CD4-positive, alpha-beta T cell (primary cell): ENCODE data around the gene SARS2. TPM values are rescaled to one million over a fixed set of nuclear protein-coding genes. Genes with fewer than 3 reads are reported as not detected.

Source experiments
- ATAC-seq: fragments of 200-7000 bp; cut with Tn5 transposase; one replicate; pipeline ENCODE4 v1.10.0; 2022; ENCODE audit warnings: mild to moderate bottlenecking; ENCODE audit not compliant: poor library complexity
- CTCF ChIA-PET: fragments of 350-600 bp; sonication (Branson Sonifier 250); formaldehyde crosslinking; loops from one replicate; lab custom pipeline; 2021; ENCODE audit warnings: antibody characterized with exemption, inconsistent platforms; lab: Charles Lee
- POLR2A ChIA-PET: fragments of 350-600 bp; sonication (Branson Sonifier 250); formaldehyde crosslinking; loops from one replicate; lab custom pipeline; 2021; ENCODE audit warnings: antibody characterized with exemption, inconsistent platforms; lab: Charles Lee
- DNase-seq, 14 experiments: peaks; one replicate each; pipeline ENCODE4 v3.0.0-alpha.2; 2013 to 2020; ENCODE audit warnings: mixed read lengths in 2 of 14
- H3K27ac ChIP-seq, 2 donors: one replicate each; pipeline versions ENCODE4 v1.5.1 to v1.7.0; 2013; ENCODE audit warnings: low read length in 2 of 2, low read depth in 1 of 2, mild to moderate bottlenecking in 1 of 2
- H3K27me3 ChIP-seq, 2 experiments: 1 replicate in 1 of 2; 2 replicates in 1 of 2; pipeline versions ENCODE4 v1.6.1 to v1.7.0; 2013; ENCODE audit warnings: low read length in 2 of 2, control low read depth in 1 of 2, mild to moderate bottlenecking in 1 of 2, moderate library complexity in 1 of 2; ENCODE audit not compliant: insufficient read depth in 2 of 2, control insufficient read depth in 1 of 2
- H3K36me3 ChIP-seq: one replicate; pipeline ENCODE4 v1.6.1; 2013; ENCODE audit warnings: low read length, control low read depth; ENCODE audit not compliant: insufficient read depth
- H3K4me1 ChIP-seq: one replicate; pipeline ENCODE4 v1.6.1; 2013; ENCODE audit warnings: low read length, control low read depth; ENCODE audit not compliant: insufficient read depth
- H3K4me3 ChIP-seq: one replicate; pipeline ENCODE4 v1.5.1; 2013; ENCODE audit warnings: mild to moderate bottlenecking, low read length, moderate library complexity
- H3K9me3 ChIP-seq, 2 experiments: 1 replicate in 1 of 2; 2 replicates in 1 of 2; pipeline versions ENCODE4 v1.6.1 to v1.7.0; 2013; ENCODE audit warnings: low read length in 2 of 2, mild to moderate bottlenecking in 2 of 2, control low read depth in 1 of 2, moderate library complexity in 1 of 2; ENCODE audit not compliant: control insufficient read depth in 1 of 2, insufficient read depth in 1 of 2
- H3K27ac Mint-ChIP-seq: one replicate; pipeline ENCODE4 v1.8.0; 2020; ENCODE audit warnings: mixed read lengths
- H3K27me3 Mint-ChIP-seq: one replicate; pipeline ENCODE4 v1.8.0; 2021; ENCODE audit warnings: mixed read lengths
- H3K36me3 Mint-ChIP-seq: one replicate; pipeline ENCODE4 v1.8.0; 2021; ENCODE audit warnings: low read depth, mixed read lengths
- H3K4me1 Mint-ChIP-seq: one replicate; pipeline ENCODE4 v1.8.0; 2021; ENCODE audit warnings: low read depth, mixed read lengths
- H3K4me3 Mint-ChIP-seq: one replicate; pipeline ENCODE4 v1.8.0; 2020; ENCODE audit warnings: mild to moderate bottlenecking, mixed read lengths
- H3K9me3 Mint-ChIP-seq: one replicate; pipeline ENCODE4 v1.8.0; 2020; ENCODE audit warnings: mixed read lengths
- intact Hi-C, 2 experiments: fragments of 100-400 bp; cut with DNase I in 1 of 2; cut with micrococcal nuclease in 1 of 2; formaldehyde crosslinking; loops; one replicate each; pipeline versions ENCODE4 v1.15.1 to v1.9.0; 2023 to 2025; cut with DNase I, micrococcal nuclease
- total RNA-seq, 174 experiments: library from RNA in 2 of 174; stranded (reverse) in 2 of 174; gene quantifications; one replicate each; pipeline ENCODE4 v1.2.3 and lab custom pipeline; 2021 to 2026
- TF ChIP-seq, protein P1 (sequence below): fragments of 200-600 bp; IDR thresholded peaks from one replicate; pipeline ENCODE4 v1.8.0; 2022; ENCODE audit warnings: antibody characterized with exemption, mild to moderate bottlenecking

The SARS2 gene
- total RNA-seq, 2 experiments from 2014 or later: 18.7 to 22.8 TPM

DNA sequence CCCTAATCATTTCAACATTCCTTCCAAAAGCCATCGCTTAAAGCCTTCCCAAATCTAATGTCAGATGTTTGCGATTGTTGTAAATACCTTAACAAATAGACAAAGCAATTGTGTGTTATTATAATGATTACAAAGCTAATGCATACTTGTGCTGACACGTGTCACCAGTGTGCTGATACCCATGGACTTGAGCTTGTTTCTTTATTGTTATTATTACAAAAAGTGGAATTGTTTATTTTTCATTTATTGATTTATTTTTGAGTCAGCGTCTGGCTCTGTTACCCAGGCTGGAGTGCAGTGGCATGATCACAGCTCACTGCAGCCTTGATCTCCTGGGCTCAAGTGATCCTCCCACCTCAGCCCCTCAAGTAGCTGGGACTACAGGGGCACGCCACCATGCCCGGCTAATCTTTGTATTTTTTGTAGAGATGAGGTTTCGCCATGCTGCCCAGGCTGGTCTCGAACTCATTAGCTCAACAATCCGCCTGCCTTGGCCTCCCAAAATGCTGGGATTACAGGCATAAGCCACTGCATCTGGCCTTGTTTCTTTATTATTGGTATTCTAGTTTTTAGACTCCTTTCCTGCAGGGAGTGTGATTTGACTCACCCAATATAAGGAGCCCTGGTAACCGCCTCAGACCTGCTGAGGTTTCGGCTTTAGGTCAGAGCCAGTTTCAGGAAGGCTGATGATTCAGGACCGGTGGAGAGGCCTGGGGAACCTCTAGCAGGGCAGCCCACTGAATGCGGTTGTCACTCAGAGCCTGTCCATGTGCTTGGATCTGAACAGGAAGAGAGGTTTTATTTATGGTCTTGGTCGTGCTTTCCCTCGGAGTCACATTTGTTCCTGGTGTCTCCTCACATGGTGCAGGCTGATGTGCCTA lies 47.1 kb upstream of the SARS2 start:
- H3K4me3 Mint-ChIP-seq: no peak overlapping the region
- ChIA-PET CTCF (no interaction called here), POLR2A (no interaction called here)
- H3K4me3 ChIP-seq: no peak overlapping the region
- intact Hi-C loops: no loop called here
- peaks cover 2% of the 10 kb centered on the region for H3K9me3 Mint-ChIP-seq
- H3K4me1 ChIP-seq: peaks cover 10% of the 10 kb centered on the region
- H3K36me3 Mint-ChIP-seq: no peaks in the 10 kb centered on the region
- H3K36me3 ChIP-seq: no peaks in the 10 kb centered on the region
- H3K27ac Mint-ChIP-seq: no peak overlapping the region
- H3K27ac ChIP-seq: no peak overlapping the region
- TF ChIP-seq, protein P1, sequence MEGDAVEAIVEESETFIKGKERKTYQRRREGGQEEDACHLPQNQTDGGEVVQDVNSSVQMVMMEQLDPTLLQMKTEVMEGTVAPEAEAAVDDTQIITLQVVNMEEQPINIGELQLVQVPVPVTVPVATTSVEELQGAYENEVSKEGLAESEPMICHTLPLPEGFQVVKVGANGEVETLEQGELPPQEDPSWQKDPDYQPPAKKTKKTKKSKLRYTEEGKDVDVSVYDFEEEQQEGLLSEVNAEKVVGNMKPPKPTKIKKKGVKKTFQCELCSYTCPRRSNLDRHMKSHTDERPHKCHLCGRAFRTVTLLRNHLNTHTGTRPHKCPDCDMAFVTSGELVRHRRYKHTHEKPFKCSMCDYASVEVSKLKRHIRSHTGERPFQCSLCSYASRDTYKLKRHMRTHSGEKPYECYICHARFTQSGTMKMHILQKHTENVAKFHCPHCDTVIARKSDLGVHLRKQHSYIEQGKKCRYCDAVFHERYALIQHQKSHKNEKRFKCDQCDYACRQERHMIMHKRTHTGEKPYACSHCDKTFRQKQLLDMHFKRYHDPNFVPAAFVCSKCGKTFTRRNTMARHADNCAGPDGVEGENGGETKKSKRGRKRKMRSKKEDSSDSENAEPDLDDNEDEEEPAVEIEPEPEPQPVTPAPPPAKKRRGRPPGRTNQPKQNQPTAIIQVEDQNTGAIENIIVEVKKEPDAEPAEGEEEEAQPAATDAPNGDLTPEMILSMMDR: no peak
- ATAC-seq: no peak
- peaks cover 9% of the 10 kb centered on the region for H3K4me1 Mint-ChIP-seq
- no peak for DNase-seq
- H3K9me3 ChIP-seq: peaks cover 0 to 18% of the 10 kb centered on the region in 2 experiments
- peaks cover 48% of the 10 kb centered on the region for H3K27me3 Mint-ChIP-seq
- H3K27me3 ChIP-seq: peaks cover 18 to 22% of the 10 kb centered on the region in 2 experiments

DNA sequence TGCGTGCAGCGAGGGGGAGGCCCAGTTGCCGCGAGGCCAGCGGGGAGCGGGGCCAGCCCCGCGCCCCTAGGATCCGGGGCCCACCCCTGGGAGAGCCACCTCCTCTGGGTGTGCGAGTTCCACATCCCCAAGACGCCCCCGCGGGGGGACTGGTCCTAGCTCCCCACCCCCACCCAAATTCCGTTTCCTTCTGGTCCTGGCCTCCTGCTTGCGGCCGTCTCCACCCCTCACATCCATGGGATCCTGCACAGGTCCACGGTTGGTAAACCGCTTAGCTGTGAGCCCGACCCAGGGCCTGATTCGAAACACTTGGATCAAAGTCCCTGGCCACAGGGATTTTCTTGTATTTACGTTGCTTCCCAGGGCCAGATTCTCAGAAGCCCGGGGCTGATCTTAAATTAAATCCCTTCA lies 45.3 kb upstream of the SARS2 start:
- peaks cover 48% of the 10 kb centered on the region for H3K27me3 Mint-ChIP-seq
- POLR2A ChIA-PET: interaction anchor here (0.7 kb wide), 1 partner anchor 517 kb away, joined by 3 read pairs; no protein-coding TSS in a partner anchor
- intact Hi-C loops: no loop called here
- Histone ChIP-seq H3K36me3 (no peaks in the 10 kb centered on the region), H3K4me1 (peaks cover 10% of the 10 kb centered on the region), H3K27me3 (peaks cover 16 to 22% of the 10 kb centered on the region in 2 experiments), H3K9me3 (peaks cover 0 to 13% of the 10 kb centered on the region in 2 experiments), H3K4me3 (no peak overlapping the region), H3K27ac (no peak overlapping the region)
- ATAC-seq (no peak), DNase-seq (no peak)
- H3K4me1 Mint-ChIP-seq: peaks cover 9% of the 10 kb centered on the region
- no peak overlapping the region for H3K27ac Mint-ChIP-seq
- CTCF ChIA-PET: no interaction called here
- no peak overlapping the region for H3K4me3 Mint-ChIP-seq
- H3K36me3 Mint-ChIP-seq: no peaks in the 10 kb centered on the region
- peaks cover 2% of the 10 kb centered on the region for H3K9me3 Mint-ChIP-seq
- TF ChIP-seq, protein P1: no peak

DNA sequence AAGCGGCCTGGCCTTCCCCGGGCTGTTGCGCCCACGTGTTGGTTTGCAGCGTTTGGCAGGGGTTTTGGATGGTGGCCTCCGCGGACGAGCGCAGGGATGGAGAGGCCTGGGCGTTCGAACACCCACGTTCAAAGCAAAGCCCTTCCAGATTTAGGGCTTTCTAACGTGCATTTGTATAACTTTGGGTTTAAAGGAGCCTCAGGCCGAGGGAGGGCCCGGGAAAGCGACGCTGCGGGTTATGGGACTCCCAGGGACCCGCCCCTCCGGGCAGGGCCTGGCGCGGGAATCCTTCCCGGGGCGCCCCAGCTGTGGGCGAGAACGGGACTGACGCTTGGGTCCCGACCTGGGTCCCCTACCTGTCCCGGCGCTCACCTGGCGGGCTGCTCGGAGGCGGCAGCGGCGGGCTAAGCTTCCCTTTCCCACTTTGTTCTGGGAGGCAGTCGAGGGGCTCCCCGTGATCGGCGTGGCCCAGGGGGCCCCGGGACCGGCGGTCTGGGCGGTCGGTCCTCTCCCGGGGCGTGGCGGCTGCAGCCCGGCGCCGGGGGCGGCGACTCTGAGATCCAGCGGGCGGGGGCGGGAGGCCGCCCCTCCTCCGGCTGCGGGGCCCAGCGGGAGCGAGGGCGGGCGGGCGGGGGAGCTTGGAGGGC lies 44.8 kb upstream of the SARS2 start, which contains the start of gene FBXO17:
TSS of gene FBXO17 (minus strand) at position 529 of the 647 bp plus-strand sequence. CDS start 25,423 bp downstream, outside the sequence.
- no peaks in the 10 kb centered on the region for H3K9me3 Mint-ChIP-seq
- Histone ChIP-seq H3K27me3 (peaks cover 16 to 22% of the 10 kb centered on the region in 2 experiments), H3K9me3 (peaks cover 0 to 7% of the 10 kb centered on the region in 2 experiments), H3K36me3 (no peaks in the 10 kb centered on the region), H3K4me1 (peaks cover 10% of the 10 kb centered on the region), H3K4me3 (no peak within 1 kb of the TSS), H3K27ac (no peak within 1 kb of the TSS)
- peaks cover 44% of the 10 kb centered on the region for H3K27me3 Mint-ChIP-seq
- intact Hi-C loops: no loop called here
- no peaks in the 10 kb centered on the region for H3K36me3 Mint-ChIP-seq
- peaks cover 9% of the 10 kb centered on the region for H3K4me1 Mint-ChIP-seq
- CTCF ChIA-PET: interaction anchor here (1.3 kb wide), 1 partner anchor 13 kb away, joined by 3 read pairs; no protein-coding TSS in a partner anchor
- H3K27ac Mint-ChIP-seq: no peak within 1 kb of the TSS
- ATAC-seq (no peak), DNase-seq (no peak)
- POLR2A ChIA-PET: no interaction called here
- TF ChIP-seq, protein P1: no peak
- H3K4me3 Mint-ChIP-seq: no peak within 1 kb of the TSS
